Measurements from ENCODE around the gene FAM131B. TPM values are rescaled to one million over a fixed set of nuclear protein-coding genes. Genes with fewer than 3 reads are reported as not detected.

The FAM131B gene
- total RNA-seq, 1 donor = 1.4 TPM

DNA sequence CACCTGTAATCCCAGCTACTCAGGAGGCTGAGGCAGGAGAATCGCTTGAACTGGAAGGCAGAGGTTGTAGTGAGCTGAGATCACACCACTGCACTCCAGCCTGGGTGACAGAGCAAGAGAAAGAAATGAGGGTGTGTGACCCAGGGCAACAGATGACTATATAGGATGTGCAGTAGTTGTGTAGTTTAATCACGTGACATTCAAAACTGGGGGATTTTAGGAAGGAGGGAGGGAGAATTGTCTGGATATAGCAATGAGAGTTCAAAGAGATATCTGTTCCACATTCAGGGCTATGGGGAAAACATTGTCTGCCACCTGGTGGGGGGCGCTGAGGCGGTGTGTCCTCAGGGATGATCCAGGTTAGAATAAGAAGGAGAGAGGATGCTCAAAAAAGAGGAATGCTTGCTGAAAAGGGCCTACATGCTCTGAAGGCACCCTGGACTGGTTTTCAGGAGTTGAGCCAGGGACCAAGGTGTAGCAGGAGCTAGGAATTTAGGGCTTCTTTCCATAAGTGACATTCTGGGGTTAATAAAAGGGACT, 10.8 kb upstream of the FAM131B start:
- H3K4me3 ChIP-seq (ENCODE audit: insufficient read depth, low read length) = no peak overlapping the region
- no peaks in the 10 kb centered on the region for H3K79me2 ChIP-seq (ENCODE audit: insufficient read depth, low read length)
- H3K9me3 ChIP-seq (ENCODE audit: low read depth, low read length) = no peaks in the 10 kb centered on the region
- no peak overlapping the region for H2AFZ ChIP-seq (ENCODE audit: low read length)
- no peak overlapping the region for H3K4me2 ChIP-seq (ENCODE audit: insufficient read depth, low read length)
- TF ChIP-seq, protein P1, sequence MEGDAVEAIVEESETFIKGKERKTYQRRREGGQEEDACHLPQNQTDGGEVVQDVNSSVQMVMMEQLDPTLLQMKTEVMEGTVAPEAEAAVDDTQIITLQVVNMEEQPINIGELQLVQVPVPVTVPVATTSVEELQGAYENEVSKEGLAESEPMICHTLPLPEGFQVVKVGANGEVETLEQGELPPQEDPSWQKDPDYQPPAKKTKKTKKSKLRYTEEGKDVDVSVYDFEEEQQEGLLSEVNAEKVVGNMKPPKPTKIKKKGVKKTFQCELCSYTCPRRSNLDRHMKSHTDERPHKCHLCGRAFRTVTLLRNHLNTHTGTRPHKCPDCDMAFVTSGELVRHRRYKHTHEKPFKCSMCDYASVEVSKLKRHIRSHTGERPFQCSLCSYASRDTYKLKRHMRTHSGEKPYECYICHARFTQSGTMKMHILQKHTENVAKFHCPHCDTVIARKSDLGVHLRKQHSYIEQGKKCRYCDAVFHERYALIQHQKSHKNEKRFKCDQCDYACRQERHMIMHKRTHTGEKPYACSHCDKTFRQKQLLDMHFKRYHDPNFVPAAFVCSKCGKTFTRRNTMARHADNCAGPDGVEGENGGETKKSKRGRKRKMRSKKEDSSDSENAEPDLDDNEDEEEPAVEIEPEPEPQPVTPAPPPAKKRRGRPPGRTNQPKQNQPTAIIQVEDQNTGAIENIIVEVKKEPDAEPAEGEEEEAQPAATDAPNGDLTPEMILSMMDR (IDR thresholded peaks at IDR 0.05; ENCODE audit: extremely low read depth, low read depth, low read length) = no peak
- H3K27me3 ChIP-seq (ENCODE audit: insufficient read depth, low read length) = no peaks in the 10 kb centered on the region
- H3K36me3 ChIP-seq (ENCODE audit: insufficient read depth, low read length) = no peaks in the 10 kb centered on the region
- DNase-seq (ENCODE audit: insufficient read length, low spot score, missing footprints) = peak; percentile 10
- H3K27ac ChIP-seq (ENCODE audit: low read depth, low read length) = no peak overlapping the region
- peaks cover 23% of the 10 kb centered on the region for H3K4me1 ChIP-seq (ENCODE audit: insufficient read depth, low read length)
- no peaks in the 10 kb centered on the region for H4K20me1 ChIP-seq (ENCODE audit: insufficient read depth, low read length)

- H3K4me2 ChIP-seq (ENCODE audit: insufficient read depth, low read length) = no peak overlapping the region
- no peak overlapping the region for H2AFZ ChIP-seq (ENCODE audit: low read length)
- no peaks in the 10 kb centered on the region for H3K79me2 ChIP-seq (ENCODE audit: insufficient read depth, low read length)
These were observed 9.6 kb upstream of the FAM131B start for GRCh38 chr7:143372070-143372469.

DNA sequence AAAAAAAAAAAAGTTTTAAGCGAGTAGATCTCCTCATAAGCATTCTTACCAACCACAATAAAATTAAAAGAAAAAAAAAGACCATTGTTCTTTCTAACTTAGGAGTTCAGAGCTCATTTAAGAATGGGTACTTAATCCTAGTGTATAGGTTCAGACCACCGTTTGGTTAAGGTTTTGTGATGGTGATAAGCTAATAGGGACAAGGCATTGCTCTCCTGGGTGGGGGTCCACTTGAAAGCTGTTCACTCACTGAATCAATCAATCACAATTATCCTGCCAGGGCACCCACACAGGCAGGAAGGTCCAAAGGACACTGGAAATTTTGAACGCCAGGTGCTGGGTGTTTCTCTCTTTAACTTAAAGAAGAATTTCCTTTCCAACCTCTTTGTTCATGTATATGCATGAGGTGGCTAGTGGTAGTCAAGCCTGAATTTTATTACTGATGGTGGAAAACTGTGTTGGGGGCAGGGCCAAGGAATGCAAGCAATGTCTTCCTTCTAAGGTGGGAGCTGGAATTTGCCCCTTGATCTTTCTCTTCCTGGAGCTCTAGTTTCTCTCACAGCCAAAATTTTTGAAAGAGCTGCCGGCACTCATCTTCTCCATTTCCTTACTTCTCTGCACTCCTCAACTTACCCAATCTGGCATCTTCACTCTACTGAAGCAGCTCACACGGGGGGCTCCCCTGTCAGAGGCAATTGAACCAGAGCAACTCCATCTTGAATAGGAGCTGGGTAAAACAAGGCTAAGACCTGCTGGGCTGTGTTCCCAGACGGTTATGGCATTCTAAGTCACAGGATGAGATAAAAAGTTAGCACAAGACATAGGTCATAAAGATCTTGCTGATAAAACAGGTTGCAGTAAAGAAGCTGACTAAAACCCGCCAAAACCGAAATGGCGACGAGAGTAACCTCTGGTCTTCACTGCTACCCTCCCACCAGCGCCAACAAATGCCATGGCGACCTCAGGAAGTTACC, 7.5 kb upstream of the FAM131B start:
- H3K4me3 ChIP-seq (ENCODE audit: insufficient read depth, low read length) = no peak overlapping the region
- H3K27ac ChIP-seq (ENCODE audit: low read depth, low read length) = no peak overlapping the region
- H3K36me3 ChIP-seq (ENCODE audit: insufficient read depth, low read length) = no peaks in the 10 kb centered on the region
- no peaks in the 10 kb centered on the region for H3K79me2 ChIP-seq (ENCODE audit: insufficient read depth, low read length)
- H3K4me2 ChIP-seq (ENCODE audit: insufficient read depth, low read length) = no peak overlapping the region
- no peaks in the 10 kb centered on the region for H4K20me1 ChIP-seq (ENCODE audit: insufficient read depth, low read length)
- H2AFZ ChIP-seq (ENCODE audit: low read length) = no peak overlapping the region
- TF ChIP-seq, protein P1 (IDR thresholded peaks at IDR 0.05; ENCODE audit: extremely low read depth, low read depth, low read length) = no peak
- peaks cover 2% of the 10 kb centered on the region for H3K27me3 ChIP-seq (ENCODE audit: insufficient read depth, low read length)
- peaks cover 8% of the 10 kb centered on the region for H3K4me1 ChIP-seq (ENCODE audit: insufficient read depth, low read length)
- H3K9me3 ChIP-seq (ENCODE audit: low read depth, low read length) = no peaks in the 10 kb centered on the region
- peak; percentile 10 for DNase-seq (ENCODE audit: insufficient read length, low spot score, missing footprints)

More at GRCh38 chr7:143372070-143372469, 9.6 kb upstream of the FAM131B start:
- H3K4me3 ChIP-seq (ENCODE audit: insufficient read depth, low read length) = no peak overlapping the region
- H3K27me3 ChIP-seq (ENCODE audit: insufficient read depth, low read length) = no peaks in the 10 kb centered on the region
- H3K9me3 ChIP-seq (ENCODE audit: low read depth, low read length) = no peaks in the 10 kb centered on the region
- H4K20me1 ChIP-seq (ENCODE audit: insufficient read depth, low read length) = no peaks in the 10 kb centered on the region
- peaks cover 18% of the 10 kb centered on the region for H3K4me1 ChIP-seq (ENCODE audit: insufficient read depth, low read length)
- H3K27ac ChIP-seq (ENCODE audit: low read depth, low read length) = no peak overlapping the region
- peak; percentile 21 for DNase-seq (ENCODE audit: insufficient read length, low spot score, missing footprints)
- no peaks in the 10 kb centered on the region for H3K36me3 ChIP-seq (ENCODE audit: insufficient read depth, low read length)
- TF ChIP-seq, protein P1 (IDR thresholded peaks at IDR 0.05; ENCODE audit: extremely low read depth, low read depth, low read length) = peak; percentile 23

DNA sequence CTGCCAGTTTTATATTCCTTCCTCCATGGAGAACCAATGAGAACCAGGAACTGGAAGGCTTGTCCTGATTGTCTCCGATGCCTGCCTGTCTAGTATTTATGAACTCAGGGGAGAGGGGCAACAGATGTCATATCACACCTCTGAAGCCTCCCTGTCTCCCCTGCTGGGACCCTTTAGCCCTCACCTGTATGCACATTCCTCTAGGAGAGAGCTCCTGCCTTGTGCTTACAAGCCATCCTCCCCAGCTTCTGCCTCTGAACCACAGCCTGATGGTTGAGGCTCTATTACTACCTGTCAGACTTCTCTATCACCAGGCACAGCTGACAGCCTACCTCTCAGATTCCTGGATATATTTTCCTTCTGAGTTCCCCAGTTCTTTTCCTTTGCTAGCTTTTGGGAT, 5.9 kb upstream of the FAM131B start:
- H2AFZ ChIP-seq (ENCODE audit: low read length) = no peak overlapping the region
- no peaks in the 10 kb centered on the region for H3K9me3 ChIP-seq (ENCODE audit: low read depth, low read length)
- peaks cover 6% of the 10 kb centered on the region for H3K4me1 ChIP-seq (ENCODE audit: insufficient read depth, low read length)
- no peaks in the 10 kb centered on the region for H3K79me2 ChIP-seq (ENCODE audit: insufficient read depth, low read length)
- peaks cover 18% of the 10 kb centered on the region for H3K27me3 ChIP-seq (ENCODE audit: insufficient read depth, low read length)
- TF ChIP-seq, protein P1 (IDR thresholded peaks at IDR 0.05; ENCODE audit: extremely low read depth, low read depth, low read length) = no peak
- H3K4me2 ChIP-seq (ENCODE audit: insufficient read depth, low read length) = no peak overlapping the region
- H4K20me1 ChIP-seq (ENCODE audit: insufficient read depth, low read length) = no peaks in the 10 kb centered on the region
- no peak overlapping the region for H3K27ac ChIP-seq (ENCODE audit: low read depth, low read length)
- no peak overlapping the region for H3K4me3 ChIP-seq (ENCODE audit: insufficient read depth, low read length)
- no peaks in the 10 kb centered on the region for H3K36me3 ChIP-seq (ENCODE audit: insufficient read depth, low read length)
- peak; percentile 49 for DNase-seq (ENCODE audit: insufficient read length, low spot score, missing footprints)

All from osteoblast (primary cell).